Effector memory CD8-positive, alpha-beta T cell (primary cell): ENCODE data around the gene XNDC1N.

Source experiments
- ATAC-seq: fragments of 150-1000 bp; cut with Tn5 transposase; replicated peaks from 2 replicates; pipeline ENCODE4 v1.10.0; 2021; ENCODE audit warnings: mild to moderate bottlenecking, moderate library complexity
- DNase-seq, 3 experiments: peaks; one replicate each; pipeline ENCODE4 v3.0.0; 2021
- H3K27ac Mint-ChIP-seq, 2 donors: one replicate each; pipeline ENCODE4 v1.8.0; 2022; ENCODE audit warnings: mild to moderate bottlenecking in 2 of 2, mixed read lengths in 2 of 2, moderate library complexity in 2 of 2
- H3K27me3 Mint-ChIP-seq, 2 donors: one replicate each; pipeline ENCODE4 v1.8.0; 2022; ENCODE audit warnings: mixed read lengths in 2 of 2
- H3K36me3 Mint-ChIP-seq: one replicate; pipeline ENCODE4 v1.8.0; 2022; ENCODE audit warnings: mild to moderate bottlenecking, moderate library complexity, mixed read lengths; ENCODE audit not compliant: insufficient read depth
- H3K4me1 Mint-ChIP-seq, 2 donors: one replicate each; pipeline ENCODE4 v1.8.0; 2022; ENCODE audit warnings: low read depth in 2 of 2, mixed read lengths in 2 of 2
- H3K4me3 Mint-ChIP-seq, 2 donors: one replicate each; pipeline ENCODE4 v1.8.0; 2022; ENCODE audit warnings: mild to moderate bottlenecking in 2 of 2, mixed read lengths in 2 of 2, moderate library complexity in 2 of 2
- H3K9me3 Mint-ChIP-seq, 2 donors: one replicate each; pipeline ENCODE4 v1.8.0; 2022; ENCODE audit warnings: mixed read lengths in 2 of 2

XNDC1N gene

DNA sequence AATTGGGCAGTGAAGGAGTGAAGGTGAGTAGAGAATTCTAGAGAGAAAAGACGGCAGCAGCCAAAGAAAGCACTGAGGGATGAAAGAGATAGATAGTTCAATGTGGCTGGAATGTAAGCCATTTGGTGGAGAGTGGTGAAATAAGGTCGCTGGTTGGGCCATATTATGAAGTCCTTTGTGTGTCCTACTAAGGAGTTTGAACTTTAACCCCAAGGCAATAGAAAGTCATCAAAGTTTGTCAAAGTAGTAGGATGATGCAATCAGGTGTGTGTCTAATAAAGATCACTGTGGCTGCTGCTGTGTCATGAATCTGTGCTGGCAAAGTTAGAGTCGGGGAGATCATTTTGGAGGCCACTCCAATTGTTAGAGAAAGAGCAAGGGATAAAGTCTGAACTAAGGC lies 19.1 kb upstream of the XNDC1N start:
- H3K27ac Mint-ChIP-seq = peak overlapping the region in 1 of 2 donors; percentile 9
- H3K36me3 Mint-ChIP-seq = peaks cover 10% of the 10 kb centered on the region
- H3K27me3 Mint-ChIP-seq = no peaks in the 10 kb centered on the region
- no peak overlapping the region for H3K4me3 Mint-ChIP-seq
- H3K9me3 Mint-ChIP-seq = no peaks in the 10 kb centered on the region
- DNase-seq (no peak), ATAC-seq (no peak)
- H3K4me1 Mint-ChIP-seq = peaks cover 8 to 34% of the 10 kb centered on the region in 2 donors

GRCh38 chr11:71946144-71946571 lies 17.8 kb upstream of the XNDC1N start:
- H3K9me3 Mint-ChIP-seq = no peaks in the 10 kb centered on the region
- H3K36me3 Mint-ChIP-seq = peaks cover 10% of the 10 kb centered on the region
- DNase-seq = no peak
- H3K27me3 Mint-ChIP-seq = no peaks in the 10 kb centered on the region
- H3K4me1 Mint-ChIP-seq = peaks cover 8 to 28% of the 10 kb centered on the region in 2 donors
- no peak for ATAC-seq
- no peak overlapping the region for H3K4me3 Mint-ChIP-seq
- peak overlapping the region in 1 of 2 donors; percentile 62 for H3K27ac Mint-ChIP-seq

GRCh38 chr11:71940561-71941219 lies 12.3 kb upstream of the XNDC1N start:
- no peak for ATAC-seq
- no peaks in the 10 kb centered on the region for H3K9me3 Mint-ChIP-seq
- no peak overlapping the region for H3K4me3 Mint-ChIP-seq
- no peak overlapping the region for H3K27ac Mint-ChIP-seq
- no peaks in the 10 kb centered on the region for H3K27me3 Mint-ChIP-seq
- H3K4me1 Mint-ChIP-seq = peaks cover 4 to 17% of the 10 kb centered on the region in 2 donors
- no peaks in the 10 kb centered on the region for H3K36me3 Mint-ChIP-seq
- DNase-seq = no peak

- H3K36me3 Mint-ChIP-seq = no peaks in the 10 kb centered on the region
- no peak overlapping the region for H3K4me3 Mint-ChIP-seq
- H3K9me3 Mint-ChIP-seq = no peaks in the 10 kb centered on the region
- no peaks in the 10 kb centered on the region for H3K27me3 Mint-ChIP-seq
- ATAC-seq (no peak), DNase-seq (no peak)
- H3K27ac Mint-ChIP-seq = no peak overlapping the region
- H3K4me1 Mint-ChIP-seq = peaks cover 9 to 12% of the 10 kb centered on the region in 2 donors
Measured at GRCh38 chr11:71937826-71938225, 9.4 kb upstream of the XNDC1N start.

GRCh38 chr11:71936825-71937224 lies 8.4 kb upstream of the XNDC1N start:
- Mint-ChIP-seq H3K27ac (no peak overlapping the region), H3K27me3 (no peaks in the 10 kb centered on the region), H3K36me3 (no peaks in the 10 kb centered on the region), H3K9me3 (no peaks in the 10 kb centered on the region), H3K4me3 (no peak overlapping the region), H3K4me1 (peaks cover 9 to 12% of the 10 kb centered on the region in 2 donors)
- DNase-seq = no peak
- ATAC-seq = no peak

DNA sequence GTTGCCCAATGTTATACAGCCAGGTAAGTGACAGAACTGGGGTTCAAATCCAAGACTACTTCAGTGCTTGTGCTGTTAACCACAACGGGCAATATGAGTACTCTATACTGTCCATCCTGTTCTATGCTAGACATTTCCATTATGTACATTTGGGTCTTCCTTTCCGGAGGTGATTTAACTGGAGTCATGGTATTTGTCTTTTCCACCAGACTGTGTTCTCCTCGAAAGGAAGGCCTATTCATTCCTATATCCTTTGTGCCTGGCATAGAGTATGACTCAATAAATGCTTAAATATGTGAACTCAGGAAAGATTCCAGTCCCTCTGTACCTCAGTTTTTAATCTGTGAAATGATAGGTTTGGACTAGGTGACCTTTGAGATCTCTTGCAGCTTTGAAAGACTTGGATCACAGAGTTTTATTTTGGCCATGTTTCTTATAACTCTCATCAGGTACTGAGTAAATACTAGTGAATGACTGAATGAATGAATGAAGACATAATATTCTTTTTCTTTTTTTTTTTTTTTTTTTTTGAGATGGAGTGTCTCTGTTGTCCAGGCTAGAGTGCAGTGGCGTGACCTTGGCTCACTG lies 7.0 kb upstream of the XNDC1N start:
- no peaks in the 10 kb centered on the region for H3K27me3 Mint-ChIP-seq
- DNase-seq (no peak), ATAC-seq (no peak)
- no peak overlapping the region for H3K27ac Mint-ChIP-seq
- H3K36me3 Mint-ChIP-seq = no peaks in the 10 kb centered on the region
- H3K4me3 Mint-ChIP-seq = no peak overlapping the region
- H3K9me3 Mint-ChIP-seq = no peaks in the 10 kb centered on the region
- H3K4me1 Mint-ChIP-seq = peaks cover 18 to 24% of the 10 kb centered on the region in 2 donors

DNA sequence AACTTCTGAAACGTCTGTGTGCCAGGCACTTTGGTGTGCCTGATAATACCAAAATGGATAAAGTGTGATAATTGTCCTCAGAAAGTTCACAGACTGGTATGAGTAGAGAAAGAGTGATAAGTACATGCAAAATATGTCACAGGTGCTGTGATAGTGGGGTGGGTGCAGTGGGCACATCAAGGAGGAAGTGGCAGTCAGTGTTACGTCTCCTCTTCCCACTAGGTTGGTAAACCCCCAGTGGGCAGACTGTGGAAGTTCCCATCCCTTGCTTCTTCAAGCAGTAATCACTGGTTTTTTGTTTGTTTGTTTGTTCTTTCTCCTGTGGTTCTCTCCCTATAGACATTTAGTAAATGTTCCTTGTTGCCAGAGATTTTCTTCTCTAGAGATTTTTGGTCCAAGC lies 5.8 kb upstream of the XNDC1N start:
- H3K9me3 Mint-ChIP-seq = no peaks in the 10 kb centered on the region

DNA sequence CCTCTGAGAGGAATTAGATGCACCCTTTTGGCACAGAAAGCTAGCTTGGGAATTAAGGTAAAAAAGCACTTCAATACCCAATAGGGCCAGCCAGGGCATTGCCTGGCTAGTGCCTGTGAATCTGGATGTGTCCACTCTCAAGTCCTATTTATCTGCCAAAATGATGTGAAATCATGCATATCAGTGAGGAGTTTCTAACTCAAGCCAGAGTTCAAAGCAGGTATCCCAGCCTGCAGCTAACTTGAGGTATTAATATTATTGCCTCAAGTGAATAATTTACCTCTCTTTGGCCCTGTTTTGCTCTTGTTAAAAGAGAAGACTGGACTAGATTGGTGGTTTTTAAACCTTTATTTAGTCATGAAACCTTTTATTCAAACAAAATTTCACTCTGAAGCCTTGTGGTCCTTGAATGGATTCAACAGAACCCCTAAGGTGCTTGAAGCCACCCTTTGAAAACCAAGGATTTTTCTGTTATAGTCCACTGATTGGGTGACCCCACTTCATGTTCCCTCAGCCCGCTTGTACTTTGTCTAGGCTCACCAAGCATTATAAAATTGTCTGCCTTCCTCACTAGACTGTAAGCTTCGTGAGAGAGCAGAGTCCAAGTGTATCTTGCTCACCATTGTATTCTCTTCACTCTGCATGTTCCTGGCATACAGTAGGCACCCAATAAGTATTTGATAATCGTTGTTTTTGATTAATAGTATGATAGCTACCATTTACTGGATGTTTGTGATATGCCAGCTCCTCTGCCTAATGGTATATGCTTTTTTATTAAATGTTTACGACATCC lies 4.9 kb upstream of the XNDC1N start:
- no peak overlapping the region for H3K27ac Mint-ChIP-seq
- DNase-seq = no peak

More for the DNA sequence above, 5.8 kb upstream of the XNDC1N start:
- H3K27ac Mint-ChIP-seq = peak overlapping the region; percentile 6 to 66
- DNase-seq (peak in 1 of 3 experiments; percentile 1), ATAC-seq (peak; percentile 83)
- no peaks in the 10 kb centered on the region for H3K27me3 Mint-ChIP-seq
- H3K4me3 Mint-ChIP-seq = no peak overlapping the region
- H3K36me3 Mint-ChIP-seq = peaks cover under 1% of the 10 kb centered on the region
- H3K4me1 Mint-ChIP-seq = peaks cover 29 to 36% of the 10 kb centered on the region in 2 donors

DNA sequence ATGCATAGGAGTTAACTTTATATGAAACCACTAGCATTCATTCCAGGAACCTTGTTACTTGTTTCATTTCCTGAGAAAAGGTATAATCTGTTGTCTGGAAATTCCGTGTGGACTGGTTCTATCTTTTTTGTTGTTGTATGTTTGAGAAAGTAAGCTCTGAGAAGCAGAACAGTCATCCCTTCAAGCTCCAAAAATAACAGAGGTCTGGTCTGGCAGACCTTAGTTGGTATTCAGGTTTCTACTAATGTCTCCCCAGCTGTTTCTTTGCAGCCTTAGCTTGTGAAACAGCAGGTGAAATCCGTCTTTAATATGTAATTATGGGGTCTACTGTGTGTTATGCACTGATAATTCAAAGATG lies 2.8 kb upstream of the XNDC1N start:
- Mint-ChIP-seq H3K36me3 (peaks cover 20% of the 10 kb centered on the region), H3K9me3 (no peaks in the 10 kb centered on the region), H3K27me3 (no peaks in the 10 kb centered on the region), H3K27ac (peak overlapping the region in 1 of 2 donors; percentile 41), H3K4me3 (no peak overlapping the region), H3K4me1 (peaks cover 44 to 50% of the 10 kb centered on the region in 2 donors)
- DNase-seq (no peak), ATAC-seq (no peak)

More for the DNA sequence above, 4.9 kb upstream of the XNDC1N start:
- Mint-ChIP-seq H3K27me3 (no peaks in the 10 kb centered on the region), H3K36me3 (peaks cover 9% of the 10 kb centered on the region), H3K4me1 (peaks cover 38 to 42% of the 10 kb centered on the region in 2 donors), H3K9me3 (no peaks in the 10 kb centered on the region), H3K4me3 (no peak overlapping the region)
- no peak for ATAC-seq

DNA sequence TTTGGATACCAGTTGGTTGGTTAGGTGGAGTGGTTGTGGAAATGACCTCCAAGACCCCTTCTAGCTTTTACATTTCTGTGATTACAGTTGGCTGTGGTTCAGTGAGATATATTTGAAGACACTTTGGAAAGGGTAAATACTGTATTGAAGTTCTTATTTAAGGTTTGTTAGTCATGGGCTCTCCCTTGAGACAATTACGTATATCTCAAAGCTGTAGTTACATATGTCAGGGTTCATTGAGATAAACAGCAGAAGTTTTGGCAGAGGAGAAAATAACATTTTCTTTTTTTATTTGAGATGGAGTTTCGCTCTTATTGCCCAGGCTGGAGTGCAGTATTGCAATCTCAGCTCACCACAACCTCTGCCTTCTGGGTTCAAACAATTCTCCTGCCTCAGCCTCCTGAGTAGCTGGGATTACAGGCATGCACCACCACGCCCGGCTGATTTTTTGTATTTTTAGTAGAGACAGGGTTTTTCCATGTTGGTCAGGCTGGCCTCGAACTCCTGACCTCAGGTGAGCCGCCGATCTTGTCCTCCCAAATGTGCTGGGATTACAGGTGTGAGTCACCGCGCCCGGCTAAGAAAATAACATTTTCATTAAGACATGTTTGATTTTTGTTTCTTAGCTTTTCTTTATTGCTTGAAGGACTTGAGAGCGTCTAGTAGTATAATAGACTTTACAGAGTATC lies 2.3 kb upstream of the XNDC1N start:
- DNase-seq (no peak), ATAC-seq (no peak)
- Mint-ChIP-seq H3K27ac (peak overlapping the region in 1 of 2 donors; percentile 41), H3K36me3 (peaks cover 24% of the 10 kb centered on the region), H3K27me3 (no peaks in the 10 kb centered on the region), H3K4me3 (peak overlapping the region; percentile 12 to 98), H3K9me3 (no peaks in the 10 kb centered on the region), H3K4me1 (peaks cover 44 to 50% of the 10 kb centered on the region in 2 donors)

DNA sequence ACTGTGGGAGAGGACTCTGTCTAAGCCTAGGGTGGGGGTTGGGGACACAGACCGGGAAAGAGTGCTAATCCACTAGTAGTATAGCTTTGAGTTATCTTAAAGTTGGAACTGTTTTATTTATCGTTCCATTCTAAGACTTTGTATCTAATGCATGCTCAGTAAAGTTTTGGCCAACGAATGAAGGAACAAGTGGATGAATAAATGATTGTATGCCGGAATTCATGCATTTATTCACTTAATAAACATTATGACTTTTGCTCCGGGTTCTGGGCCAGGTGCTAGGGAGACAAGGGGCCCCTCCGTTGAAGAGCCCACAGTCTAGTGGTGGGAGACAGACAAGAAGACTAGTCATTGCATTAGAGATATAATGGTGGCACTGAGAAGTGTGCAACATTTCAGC lies 1.1 kb upstream of the XNDC1N start:
- no peaks in the 10 kb centered on the region for H3K27me3 Mint-ChIP-seq
- H3K4me1 Mint-ChIP-seq = peaks cover 43 to 48% of the 10 kb centered on the region in 2 donors
- DNase-seq (no peak), ATAC-seq (no peak)
- H3K36me3 Mint-ChIP-seq = peaks cover 29% of the 10 kb centered on the region
- H3K4me3 Mint-ChIP-seq = peak overlapping the region; percentile 98 to 100
- H3K27ac Mint-ChIP-seq = peak overlapping the region; percentile 99 to 100
- no peaks in the 10 kb centered on the region for H3K9me3 Mint-ChIP-seq

- peak within 1 kb of the TSS; percentile 98 to 100 for H3K4me3 Mint-ChIP-seq
- no peaks in the 10 kb centered on the region for H3K9me3 Mint-ChIP-seq
- no peaks in the 10 kb centered on the region for H3K27me3 Mint-ChIP-seq
- peak; percentile 97 to 98 (median 98) for DNase-seq
- H3K4me1 Mint-ChIP-seq = peaks cover 37 to 43% of the 10 kb centered on the region in 2 donors
- H3K27ac Mint-ChIP-seq = peak within 1 kb of the TSS; percentile 99 to 100
- ATAC-seq = peak; percentile 86
- peaks cover 32% of the 10 kb centered on the region for H3K36me3 Mint-ChIP-seq
Measured at GRCh38 chr11:71928737-71929443, 496 bp upstream of the XNDC1N start, which contains the start of gene RNF121. Gene RNF121 (plus strand): TSS chr11:71929046. CDS start chr11:71929062, 16 bp downstream.
